HG02840 (cell line): ENCODE measurements around the gene COQ10B.
"Not testable (repeated sequence)": the region's sequence is repeated elsewhere in the genome, so short reads cannot be mapped to it uniquely, and the experiment has no call there.

Source experiments
- ATAC-seq: cut with Tn5 transposase; IDR thresholded peaks from one replicate; pipeline ENCODE4 v1.9.1; 2021; ENCODE audit warnings: mild to moderate bottlenecking, moderate library complexity, moderate number of reproducible peaks; ENCODE audit not compliant: unreplicated experiment, low FRiP score

COQ10B gene

DNA sequence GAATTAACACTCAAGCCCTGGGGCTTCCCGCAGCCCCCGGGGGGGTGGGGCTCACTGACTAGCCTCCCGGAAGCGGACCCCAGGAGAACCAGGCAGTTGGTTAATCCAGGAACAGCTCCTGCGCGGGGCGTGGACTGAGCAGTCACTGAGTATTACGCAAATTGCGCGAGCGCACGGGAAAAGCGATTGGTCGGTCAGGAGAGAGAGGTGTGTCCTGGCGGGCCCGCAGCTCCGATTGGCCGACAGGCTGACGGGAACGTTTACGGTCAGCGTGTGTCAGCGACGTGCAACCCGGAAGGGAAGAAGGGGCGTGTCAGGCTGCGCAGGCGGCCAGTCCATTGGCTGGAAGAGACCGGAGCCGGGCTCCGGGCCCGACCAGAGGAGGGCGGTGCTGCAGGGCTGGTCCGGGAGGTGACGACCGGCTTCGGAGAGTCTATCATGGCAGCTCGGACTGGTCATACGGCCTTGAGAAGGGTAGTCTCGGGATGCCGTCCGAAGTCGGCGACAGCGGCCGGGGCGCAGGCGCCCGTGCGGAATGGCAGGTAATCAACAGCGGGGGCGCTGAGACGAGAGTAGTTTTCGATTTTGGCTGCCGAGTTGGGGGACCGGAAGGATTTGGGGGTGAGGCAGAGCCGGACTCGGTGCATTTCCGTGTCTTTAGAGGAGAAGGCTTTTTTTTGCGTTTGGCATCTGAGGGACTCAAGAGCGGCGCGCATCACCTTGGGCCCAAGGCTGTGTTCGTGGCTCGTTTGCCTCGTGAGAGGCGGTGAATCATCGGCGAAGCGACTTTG lies at the start of gene COQ10B:
COQ10B (plus strand) TSS at position 430 of the 791 bp plus-strand sequence; CDS start at position 439, 9 bp downstream.
- ATAC-seq, result peak; percentile 97

DNA sequence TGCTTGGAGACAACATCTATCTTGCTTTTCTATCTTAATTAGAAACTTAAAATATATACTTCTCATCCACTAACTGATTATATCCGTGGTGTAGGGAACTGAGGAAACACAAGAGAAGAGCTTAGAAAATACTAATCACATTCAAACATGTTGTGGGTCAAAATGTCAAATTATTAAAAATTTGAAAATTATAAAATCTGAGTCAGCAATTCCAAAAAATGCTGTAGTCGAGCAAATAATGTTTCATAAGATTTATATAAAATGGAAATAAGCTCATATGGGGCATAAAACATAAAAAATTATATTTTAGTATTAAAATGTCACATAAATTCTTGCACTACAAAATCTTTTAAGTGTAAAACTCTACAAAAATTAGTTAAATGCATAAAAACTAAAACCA lies 47.8 kb upstream of the COQ10B start:
- ATAC-seq, result no peak

DNA sequence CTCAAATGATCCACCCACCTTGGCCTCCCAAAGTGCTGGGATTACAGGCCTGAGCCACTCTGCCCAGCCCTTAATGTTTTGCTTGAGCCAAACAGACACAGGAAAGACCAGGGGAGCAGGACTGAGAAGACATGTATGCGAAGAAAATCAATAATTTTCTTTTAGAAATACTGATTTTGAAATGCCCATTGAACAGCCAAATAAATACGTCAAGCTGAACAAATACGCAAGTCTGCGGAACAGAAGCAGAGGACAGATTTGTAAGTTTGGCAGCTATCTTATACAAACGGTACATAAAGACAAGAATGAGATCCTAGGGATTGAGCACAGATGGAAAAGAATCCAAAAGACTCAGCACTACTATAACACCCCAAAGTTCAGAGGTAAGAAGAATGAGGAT lies 39.3 kb upstream of the COQ10B start:
- no peak for ATAC-seq

DNA sequence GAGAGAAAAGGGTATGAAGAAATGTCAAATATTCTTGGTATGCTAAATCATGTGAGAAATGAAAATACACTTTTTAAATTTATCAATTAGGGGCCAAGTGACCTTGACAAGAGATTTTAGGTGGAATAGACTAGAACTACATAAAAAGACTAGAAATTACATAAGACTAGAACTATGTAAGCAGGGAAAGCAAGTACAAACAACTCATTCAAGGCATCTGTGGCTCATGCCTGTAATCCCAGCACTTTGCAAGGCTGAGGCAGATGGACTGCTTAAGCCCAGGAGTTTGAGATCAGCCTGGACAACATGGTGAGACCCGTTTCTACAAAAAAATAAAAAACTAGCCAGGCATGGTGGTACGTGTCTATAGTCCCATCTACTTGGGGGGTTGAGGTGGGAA lies 38.8 kb upstream of the COQ10B start:
- no peak for ATAC-seq

DNA sequence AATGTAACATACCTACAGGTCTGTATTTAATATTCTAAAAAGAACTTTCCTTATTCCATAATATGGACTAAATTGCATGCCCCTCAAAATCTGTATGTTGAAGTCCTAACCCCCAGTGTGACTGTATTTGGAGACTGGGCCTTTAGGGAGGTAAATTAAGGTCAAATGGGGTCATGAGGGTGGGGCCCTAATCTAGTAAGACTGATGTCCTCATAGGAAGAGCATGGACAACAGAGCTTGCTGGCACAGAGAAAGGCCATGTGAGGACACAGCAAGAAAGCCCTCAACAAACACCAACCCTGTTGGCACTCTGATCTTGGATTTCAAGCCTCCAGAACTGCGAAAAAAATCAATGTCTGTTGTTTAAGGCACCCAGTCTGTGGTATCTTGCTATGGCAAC lies 37.1 kb upstream of the COQ10B start:
- ATAC-seq, result no peak

DNA sequence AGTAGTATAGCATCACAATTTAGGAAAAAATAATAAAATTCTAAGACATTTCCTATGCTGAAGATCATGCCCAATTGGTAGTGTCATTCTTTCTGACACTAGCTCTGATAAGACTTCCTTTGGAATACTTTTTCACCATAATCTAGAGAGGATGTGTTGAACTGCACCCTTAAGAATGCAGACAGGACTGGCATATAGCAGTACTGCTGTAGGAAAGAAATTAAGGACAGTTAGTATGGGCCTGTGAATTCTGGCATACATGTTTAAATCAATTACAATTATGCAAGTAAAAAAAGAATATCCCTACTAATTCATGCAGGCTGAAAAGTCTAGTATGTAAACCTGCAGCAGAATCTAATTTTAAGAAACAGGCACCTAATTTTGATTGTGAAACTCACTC lies 33.9 kb upstream of the COQ10B start:
- ATAC-seq, result no peak

DNA sequence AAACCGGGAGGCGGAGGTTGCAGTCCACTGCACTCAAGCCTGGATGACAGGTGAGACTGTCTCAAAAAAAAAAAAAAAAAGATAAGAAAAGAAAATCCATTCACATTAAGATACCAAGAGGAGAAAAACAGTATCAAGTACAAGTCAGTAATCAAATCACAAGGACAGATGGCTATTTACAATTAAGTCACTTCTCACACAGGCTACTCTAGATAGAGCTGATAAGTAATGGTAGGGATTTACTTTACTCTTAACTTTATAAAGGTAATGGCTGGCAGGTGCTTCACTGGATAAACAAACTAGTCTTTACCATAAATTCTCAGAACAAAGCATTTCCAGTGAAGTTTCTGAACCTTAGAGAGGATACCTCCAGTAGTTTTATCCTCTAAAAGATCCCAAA lies 30.0 kb upstream of the COQ10B start:
- no peak for ATAC-seq

DNA sequence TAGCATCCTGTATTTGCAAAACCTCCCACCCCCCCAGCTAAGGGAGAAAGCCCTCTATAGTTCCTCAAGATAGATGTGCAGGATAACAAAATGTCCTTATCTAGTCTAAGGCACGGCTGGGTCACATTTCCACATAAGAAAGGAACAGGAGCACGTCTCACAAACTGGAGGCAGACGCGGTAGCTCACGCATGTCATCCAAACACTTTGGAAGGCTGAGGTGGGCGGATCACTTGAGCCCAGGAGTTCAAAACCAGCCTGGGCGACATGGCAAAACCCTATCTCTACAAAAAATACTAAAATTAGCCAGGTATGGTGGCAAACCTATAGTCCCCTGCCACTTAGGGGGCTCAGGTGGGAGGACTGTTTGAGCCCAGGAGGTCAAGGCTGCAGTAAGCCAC lies 27.8 kb upstream of the COQ10B start:
- no peak for ATAC-seq

DNA sequence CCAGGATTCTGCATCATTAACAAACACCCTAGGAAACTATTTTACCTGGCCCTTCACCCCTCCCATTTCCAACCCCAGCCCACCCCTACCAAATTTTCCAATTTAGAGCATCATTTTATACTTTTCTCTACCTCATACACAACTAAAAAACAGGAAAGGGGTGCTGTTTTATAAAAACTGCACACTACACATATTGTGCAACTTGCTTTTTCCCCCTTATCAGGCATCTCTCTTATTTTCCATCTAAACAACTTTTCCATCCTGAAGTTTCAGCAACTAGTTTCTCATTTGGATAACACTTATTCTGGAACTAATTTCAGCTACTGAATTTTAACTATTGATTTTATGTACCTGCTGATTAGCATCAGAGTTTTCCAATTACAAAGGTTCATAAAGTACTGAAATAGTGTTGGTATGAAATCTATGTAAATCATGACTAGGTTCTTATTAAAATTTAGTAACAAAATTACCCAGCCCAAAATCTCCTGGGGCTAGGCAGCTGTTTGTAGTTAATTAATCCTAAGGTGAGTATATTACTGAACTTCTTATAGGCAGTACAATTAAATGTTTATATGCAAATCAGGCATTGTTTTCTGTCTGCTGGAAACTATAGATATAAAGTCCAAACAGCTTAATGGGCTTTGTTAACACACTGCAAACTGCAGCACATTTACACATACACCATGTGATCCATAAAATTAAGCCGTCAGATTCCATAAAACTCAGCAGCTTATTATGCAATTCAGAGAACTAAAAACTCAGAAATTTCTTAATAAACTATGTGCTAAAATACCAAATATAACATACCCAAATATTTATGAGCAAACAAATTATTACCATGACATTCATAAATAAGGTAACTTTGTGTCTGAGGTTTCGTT lies 26.4 kb upstream of the COQ10B start:
- no peak for ATAC-seq

DNA sequence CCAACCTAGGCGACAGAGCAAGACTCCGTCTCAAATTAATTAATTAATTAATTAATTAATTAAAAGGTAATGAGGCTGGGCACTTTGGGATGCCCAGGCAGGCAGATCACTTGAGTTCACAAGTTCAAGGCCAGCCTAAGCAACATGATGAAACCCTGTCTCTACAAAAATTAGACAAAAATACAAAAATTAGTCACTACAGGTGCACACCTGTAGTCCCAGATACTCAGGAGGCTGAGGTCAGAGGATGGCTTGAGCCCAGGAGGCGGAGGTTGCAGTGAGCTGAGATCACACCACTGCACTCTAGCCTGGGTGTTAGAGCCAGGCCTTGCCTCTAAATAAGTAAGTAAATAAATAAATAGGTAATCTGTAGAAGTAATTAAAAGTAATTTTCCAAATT lies 25.4 kb upstream of the COQ10B start:
- no peak for ATAC-seq

DNA sequence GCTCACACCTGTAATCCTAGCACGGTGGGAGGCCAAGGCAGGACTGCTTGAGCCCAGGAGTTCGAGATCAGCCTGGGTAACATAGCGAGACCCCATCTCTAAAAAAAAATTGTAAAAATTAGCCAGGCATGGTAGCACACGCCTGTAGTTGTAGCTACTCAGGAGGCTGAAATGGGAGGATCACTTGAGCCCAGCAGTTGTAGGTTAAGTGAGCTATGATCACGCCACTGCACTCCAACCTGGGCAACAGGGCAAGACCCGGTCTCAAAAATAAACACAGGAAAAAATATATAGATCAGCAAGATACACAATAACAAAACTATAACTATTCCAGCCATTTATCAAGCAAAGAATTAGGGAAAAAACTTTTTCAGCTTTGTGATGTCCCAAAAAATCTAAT lies 21.5 kb upstream of the COQ10B start:
- no peak for ATAC-seq

DNA sequence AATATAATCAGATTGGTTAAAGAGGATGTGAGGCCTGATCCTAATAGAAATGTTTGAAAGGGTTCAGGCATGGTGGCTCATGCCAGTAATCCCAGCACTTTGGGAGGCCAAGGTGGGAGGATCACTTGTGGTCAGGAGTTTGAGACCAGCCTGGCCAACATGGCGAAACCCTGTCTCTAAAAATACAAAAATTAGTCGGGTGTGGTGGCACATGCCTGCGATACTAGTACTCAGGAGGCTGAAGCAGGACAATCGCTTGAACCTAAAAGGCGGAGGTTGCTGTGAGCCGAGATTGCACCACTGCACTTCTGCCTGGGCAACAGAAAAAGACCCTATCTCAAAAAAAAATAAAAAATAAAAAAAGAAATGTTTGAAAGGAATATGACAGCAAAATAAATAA lies 20.8 kb upstream of the COQ10B start:
- ATAC-seq, result not testable (repeated sequence)

DNA sequence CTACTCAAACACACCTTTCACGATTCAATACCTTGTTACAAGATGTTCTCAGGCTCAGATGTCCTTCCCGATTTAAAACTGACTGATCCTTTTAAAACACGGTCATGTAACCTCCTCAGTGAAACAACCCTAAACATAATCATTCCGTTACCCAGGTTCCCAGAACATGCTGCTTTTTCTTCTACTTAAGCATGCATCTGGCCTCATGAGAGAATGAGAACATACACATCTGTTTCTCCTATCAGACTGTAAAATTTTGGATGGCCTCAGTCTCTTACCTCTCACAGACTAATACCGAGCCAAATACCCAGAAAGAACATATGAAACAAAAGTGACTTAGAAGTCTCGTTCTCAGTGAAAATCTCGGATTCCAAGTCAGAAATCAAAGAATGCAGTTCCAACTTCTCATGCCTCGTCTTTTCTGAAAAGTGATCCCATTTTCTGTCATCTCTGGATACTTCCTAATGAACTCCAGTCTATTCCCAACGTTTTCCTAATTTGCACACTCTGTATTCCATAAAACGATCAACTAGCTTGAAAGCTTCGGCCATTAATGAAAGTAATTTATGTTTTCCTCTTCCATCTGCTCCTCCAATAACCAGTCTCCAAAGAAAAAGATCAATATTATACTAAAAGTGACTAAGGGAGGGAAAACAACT lies 19.4 kb upstream of the COQ10B start:
- no peak for ATAC-seq

DNA sequence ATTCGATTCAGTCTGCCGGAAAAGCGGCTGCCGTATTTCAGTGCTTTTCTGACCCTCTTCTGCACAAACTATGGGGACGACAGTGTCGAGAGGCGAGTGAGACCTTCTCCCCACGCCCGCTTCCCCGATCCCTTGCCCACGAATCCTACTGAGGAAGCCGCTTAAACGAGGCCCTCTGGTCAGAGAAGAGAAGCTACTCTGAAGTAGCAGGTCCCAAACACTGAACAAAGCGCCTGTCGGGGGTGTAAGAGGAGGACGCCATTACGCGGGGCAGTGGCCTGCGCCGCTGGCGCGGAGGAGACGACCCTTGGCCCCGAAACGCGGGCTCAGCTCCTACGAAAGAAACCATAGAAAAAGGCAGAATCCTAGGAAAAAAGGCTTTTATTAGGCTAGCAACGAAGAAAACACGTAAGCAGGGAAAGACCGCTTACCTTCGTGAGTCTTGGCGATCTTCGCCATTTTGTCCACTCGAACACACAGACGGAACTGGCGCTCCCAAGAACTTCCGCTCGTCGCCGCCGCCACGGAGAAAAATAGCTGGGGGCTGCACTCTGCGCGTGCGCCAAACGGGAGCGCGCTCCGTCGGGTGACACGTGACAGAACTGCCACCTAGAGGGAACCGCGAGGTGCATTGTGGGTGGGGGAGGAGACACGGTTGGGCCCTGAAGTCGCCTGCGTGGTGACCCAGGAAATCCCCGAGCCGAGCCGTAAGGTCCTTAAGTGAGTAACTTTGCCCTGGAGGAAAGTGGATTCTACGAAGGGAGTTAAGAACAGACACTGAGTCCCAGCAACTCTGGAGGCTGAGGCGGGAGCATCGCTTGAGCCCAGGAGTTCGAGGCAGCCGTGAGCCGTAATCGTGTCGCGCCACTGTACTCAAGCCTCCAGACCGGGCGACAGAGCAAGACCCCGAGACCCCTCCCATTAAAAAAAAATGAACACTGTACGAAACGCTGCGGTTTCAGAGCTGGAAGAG lies 18.5 kb upstream of the COQ10B start, which contains the start of gene SF3B1:
SF3B1 (minus strand) TSS at position 488 of the 973 bp plus-strand sequence; CDS start at position 459, 29 bp downstream.
- ATAC-seq, result peak; percentile 94

DNA sequence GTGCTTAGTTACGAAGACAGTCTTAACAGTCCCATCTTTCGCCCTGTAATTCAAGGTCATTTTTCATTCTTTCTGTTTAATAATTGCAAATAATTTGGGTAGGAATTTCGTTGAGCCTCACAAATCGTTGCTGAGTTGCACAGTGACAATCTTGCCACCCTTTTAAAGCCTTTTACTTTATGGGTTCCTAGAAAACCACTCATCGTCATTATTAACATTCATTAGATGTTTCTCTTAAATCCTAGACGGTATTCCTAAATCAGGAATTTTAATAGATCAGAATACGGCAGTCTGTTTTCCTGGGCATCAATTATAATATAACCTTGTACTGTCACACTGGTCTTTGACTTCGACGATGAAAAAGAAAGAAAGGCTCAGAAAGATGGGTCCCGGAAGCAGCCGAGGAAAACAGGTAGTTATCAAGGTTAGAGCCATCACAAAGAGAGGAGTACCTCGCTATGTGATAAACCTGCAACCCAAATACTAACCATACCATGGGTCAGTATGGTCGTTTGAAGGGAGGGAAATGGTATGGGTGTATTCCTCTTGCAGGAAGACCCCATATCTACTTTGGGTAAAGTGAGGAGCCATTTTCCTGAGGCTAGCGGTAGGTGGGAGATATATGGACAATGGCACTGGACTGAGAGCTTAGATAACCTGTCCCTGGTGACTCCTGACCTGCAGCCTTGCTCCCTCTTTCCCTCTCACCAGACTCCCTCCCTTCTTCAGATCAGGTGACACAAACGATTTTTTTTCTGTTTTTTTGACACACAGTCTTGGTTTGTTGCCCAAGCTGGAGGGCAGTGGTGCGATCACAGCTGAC lies 17.5 kb upstream of the COQ10B start:
- ATAC-seq, result no peak

DNA sequence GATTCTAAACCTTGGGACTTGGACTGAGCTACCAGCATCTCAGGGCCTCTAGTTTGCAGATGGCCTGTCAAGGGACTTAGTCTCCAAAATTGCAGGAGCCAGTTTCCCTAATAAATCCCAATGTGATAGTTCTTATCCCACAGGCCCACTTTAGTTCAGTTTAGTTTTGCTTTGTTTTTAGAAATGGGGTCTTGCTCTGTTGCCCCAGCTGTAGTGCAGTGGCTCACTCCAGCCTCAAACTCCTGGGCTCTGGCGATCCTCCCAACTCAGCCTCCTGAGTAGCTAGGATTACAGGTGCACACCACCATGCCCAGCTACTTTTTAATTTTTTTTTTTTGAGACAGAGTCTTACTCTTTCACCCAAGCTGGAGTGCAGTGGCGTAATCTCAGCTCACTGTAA lies 16.0 kb upstream of the COQ10B start:
- no peak for ATAC-seq

DNA sequence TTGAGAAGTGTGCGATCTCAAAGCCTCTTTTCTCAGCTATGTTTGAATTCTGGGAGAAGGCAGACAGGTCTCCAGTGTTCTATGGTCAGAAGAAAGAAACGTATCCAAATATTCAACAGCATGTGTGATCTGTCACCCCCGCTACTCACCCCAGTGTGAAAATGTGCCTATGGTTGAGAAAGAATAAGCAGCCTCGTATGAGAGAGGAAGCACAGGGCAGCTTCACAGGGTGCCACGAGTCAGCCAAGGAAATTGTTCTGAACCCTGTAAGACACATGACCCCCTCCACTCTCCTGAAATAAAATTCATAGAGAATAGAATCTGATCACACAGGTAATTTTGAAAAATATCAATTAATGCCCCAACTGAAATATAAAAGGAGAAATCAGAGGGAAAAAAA lies 10.5 kb upstream of the COQ10B start:
- no peak for ATAC-seq

DNA sequence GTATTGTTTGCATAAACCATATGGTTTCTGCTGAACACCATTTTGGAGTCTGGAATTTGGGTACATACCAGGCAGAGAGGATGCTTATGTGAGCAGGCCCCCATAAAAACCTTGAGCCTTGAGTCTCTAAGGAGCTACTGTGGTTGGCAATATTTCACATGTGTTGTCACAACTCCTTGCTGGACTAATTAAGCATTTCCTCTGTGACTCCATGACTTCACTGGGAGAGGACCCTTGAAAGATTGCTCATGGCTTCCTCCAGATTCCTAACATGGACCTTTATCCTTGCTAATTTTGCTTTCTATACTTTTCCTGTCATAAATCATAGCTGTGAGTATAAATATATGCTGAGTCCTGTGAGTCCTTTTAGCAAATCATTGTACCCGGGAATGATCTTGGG lies 7.6 kb upstream of the COQ10B start:
- no peak for ATAC-seq

DNA sequence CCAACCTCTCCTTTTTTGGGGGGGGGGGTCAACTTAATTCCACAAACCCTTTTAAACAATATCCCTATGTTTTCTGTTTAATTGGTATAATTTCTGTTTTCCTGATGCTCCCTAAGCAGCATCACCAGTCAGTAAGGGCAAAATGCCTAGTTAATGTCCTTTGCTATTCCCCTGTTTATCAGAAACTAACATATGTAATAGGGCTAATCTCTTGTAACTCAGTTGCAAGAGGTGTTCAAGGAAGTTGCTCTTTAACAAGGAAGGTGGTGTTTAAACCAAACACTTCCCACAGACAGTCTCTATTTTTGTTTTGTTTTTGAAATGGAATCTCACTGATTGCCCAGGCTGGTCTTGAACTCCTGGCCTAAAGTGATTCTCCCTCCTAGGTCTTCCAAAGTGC lies 6.5 kb upstream of the COQ10B start:
- ATAC-seq, result no peak
